Right cardiac atrium (tissue), 5 donors: ENCODE results near the gene FHIT. TPM values are rescaled to one million over a fixed set of nuclear protein-coding genes. Genes with fewer than 3 reads are reported as not detected.

Experiments
- ATAC-seq, 2 donors: fragments of 200-7000 bp; cut with Tn5 transposase; one replicate each; pipeline versions ENCODE4 v1.8.0 to v1.9.1; 2020; ENCODE audit warnings: moderate library complexity in 2 of 2, mild to moderate bottlenecking in 1 of 2
- DNase-seq, 3 donors: peaks; one replicate each; pipeline ENCODE4 v3.0.0-alpha.2; 2020
- H3K27ac ChIP-seq: one replicate; pipeline ENCODE4 v1.5.1; 2013; ENCODE audit warnings: mild to moderate bottlenecking, low read length, control low read depth, moderate library complexity
- H3K27me3 ChIP-seq: one replicate; pipeline ENCODE4 v1.6.1; 2013; ENCODE audit not compliant: control insufficient read depth, insufficient read depth
- H3K4me1 ChIP-seq: one replicate; pipeline ENCODE4 v1.6.1; 2013; ENCODE audit warnings: low read length; ENCODE audit not compliant: control insufficient read depth, insufficient read depth
- H3K4me3 ChIP-seq: one replicate; pipeline ENCODE4 v1.5.1; 2013; ENCODE audit warnings: low read length, control low read depth
- H3K9me3 ChIP-seq: one replicate; pipeline ENCODE4 v1.6.1; 2013; ENCODE audit warnings: low read length; ENCODE audit not compliant: control insufficient read depth
- WGBS: extraction: QIAGEN DNeasy Blood & Tissue Kit; methylation state at CpG from one replicate; pipeline ENCODE4 v1.1.7; 2013; 5-methylcytosine and 5-hydroxymethylcytosine counted together
- intact Hi-C, 4 donors: fragments of 100-400 bp; cut with DNase I; formaldehyde crosslinking; loops; one replicate each; pipeline versions ENCODE4 v1.11.0 to v1.14.0; 2022 to 2023
- polyA plus RNA-seq: library from polyadenylated mRNA; stranded (reverse); fragments of 200-250 nt; gene quantifications from one replicate; pipeline ENCODE4 v1.2.3, GENCODE V29; 2013
- total RNA-seq, 4 donors: library from RNA; stranded (reverse); fragmentation: NEBNext Ultra II Directional; extraction: Animal tissue kit (Norgen Biotek cat#: 25700); gene quantifications; one replicate each; pipeline ENCODE4 v1.2.1, GENCODE V29; 2021
- donor health status: healthy with polysubstance abuse.
- donor health status: DM: no; HTN: yes; CAD: no.
- donor health status: DM: no; HTN: no; CAD: no.
- donor health status: DM: no; HTN: yes; CAD: no; lungs with severe emphysema.
- donor health status: DM: yes; HTN: yes; CAD: no.

The FHIT gene
- total and polyA plus RNA-seq, 5 donors: 16.5 to 25.8 (median 21.4) TPM

DNA sequence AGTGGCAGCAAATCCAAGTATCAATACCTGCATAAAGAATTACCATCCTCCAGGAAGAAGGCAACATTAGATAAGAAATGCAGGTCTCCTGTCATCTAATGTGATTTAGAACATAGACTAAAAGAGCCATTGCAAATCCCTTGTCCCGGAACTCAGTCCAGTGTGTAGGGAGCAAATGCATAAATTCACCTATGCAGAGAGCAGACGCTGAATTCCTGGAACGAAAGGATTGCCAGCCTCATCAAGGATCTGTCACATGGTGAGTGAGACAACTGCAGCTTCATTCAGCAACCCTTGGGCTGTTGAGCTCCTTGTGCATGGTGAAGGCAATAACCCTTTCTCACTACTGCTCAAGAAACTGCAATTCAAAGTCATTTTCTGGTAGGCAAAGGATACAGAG is 1504.7 kb downstream of the FHIT start:
- intact Hi-C loops: no loop called here
- no peaks in the 10 kb centered on the region for H3K9me3 ChIP-seq
- H3K27ac ChIP-seq: no peak overlapping the region
- no peak for ATAC-seq
- 94% methylated on average over 3 of the region's 3 CpGs for WGBS
- no peaks in the 10 kb centered on the region for H3K27me3 ChIP-seq
- no peak for DNase-seq
- no peaks in the 10 kb centered on the region for H3K4me1 ChIP-seq
- H3K4me3 ChIP-seq: no peak overlapping the region

DNA sequence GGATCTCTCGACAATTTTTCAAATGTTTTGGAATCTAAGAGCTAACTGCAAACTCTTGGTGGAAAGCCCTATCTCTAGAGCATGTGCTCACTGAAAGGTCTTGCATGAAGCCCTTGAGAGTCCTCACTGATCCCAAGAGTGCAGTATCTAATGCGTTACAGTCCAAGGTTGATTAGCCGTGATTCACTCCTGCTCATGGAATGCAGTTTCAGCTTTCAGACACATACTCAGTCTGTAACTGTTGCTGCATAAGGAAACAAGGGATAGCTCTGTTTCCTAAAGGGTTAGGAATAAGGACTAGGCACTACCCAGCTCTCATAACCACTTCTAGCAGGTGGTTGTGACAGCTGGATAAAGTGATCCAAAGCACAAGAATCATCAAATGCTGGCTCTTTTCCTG is 1514.0 kb downstream of the FHIT start:
- ATAC-seq: peak; percentile 68 to 77
- WGBS: 50% methylated on average over 3 of the region's 3 CpGs

DNA sequence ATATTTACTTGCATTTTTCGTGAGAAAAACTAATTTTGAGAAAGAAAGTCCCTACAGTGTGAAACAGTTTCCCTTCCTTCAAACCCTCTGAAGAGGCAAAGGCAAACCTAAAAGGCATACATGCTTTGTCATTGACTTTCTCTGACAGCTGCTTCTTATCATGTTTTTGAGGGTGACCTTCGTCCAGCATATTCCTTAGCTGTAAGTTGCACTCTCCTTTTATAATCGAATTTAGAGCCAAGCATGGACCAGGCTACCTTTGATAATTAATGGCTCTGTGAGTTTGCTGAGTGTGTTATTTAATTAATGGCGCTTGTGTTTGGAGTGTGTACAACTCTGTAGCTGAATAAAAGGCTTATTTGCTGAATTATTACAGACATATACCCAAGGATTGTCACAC is 1517.2 kb downstream of the FHIT start:
- intact Hi-C loops: no loop called here
- Histone ChIP-seq H3K4me3 (no peak overlapping the region), H3K4me1 (peaks cover 2% of the 10 kb centered on the region), H3K27ac (no peak overlapping the region), H3K9me3 (no peaks in the 10 kb centered on the region), H3K27me3 (no peaks in the 10 kb centered on the region)
- no peak for DNase-seq
- ATAC-seq: no peak
- WGBS: 51% methylated on average over 4 of the region's 4 CpGs

More for the DNA sequence above, 1514.0 kb downstream of the FHIT start:
- H3K9me3 ChIP-seq: no peaks in the 10 kb centered on the region
- no peak for DNase-seq
- intact Hi-C loops: no loop called here
- H3K27me3 ChIP-seq: no peaks in the 10 kb centered on the region
- peaks cover 2% of the 10 kb centered on the region for H3K4me1 ChIP-seq
- no peak overlapping the region for H3K4me3 ChIP-seq
- H3K27ac ChIP-seq: no peak overlapping the region

- Histone ChIP-seq H3K27me3 (no peaks in the 10 kb centered on the region), H3K9me3 (no peaks in the 10 kb centered on the region), H3K27ac (no peak overlapping the region), H3K4me3 (no peak overlapping the region), H3K4me1 (peaks cover 2% of the 10 kb centered on the region)
- ATAC-seq (no peak), DNase-seq (no peak)
- 83% methylated on average over 6 of the region's 6 CpGs for WGBS
- intact Hi-C loops: no loop called here
Measured at GRCh38 chr3:59733041-59733809, 1518.0 kb downstream of the FHIT start.

DNA sequence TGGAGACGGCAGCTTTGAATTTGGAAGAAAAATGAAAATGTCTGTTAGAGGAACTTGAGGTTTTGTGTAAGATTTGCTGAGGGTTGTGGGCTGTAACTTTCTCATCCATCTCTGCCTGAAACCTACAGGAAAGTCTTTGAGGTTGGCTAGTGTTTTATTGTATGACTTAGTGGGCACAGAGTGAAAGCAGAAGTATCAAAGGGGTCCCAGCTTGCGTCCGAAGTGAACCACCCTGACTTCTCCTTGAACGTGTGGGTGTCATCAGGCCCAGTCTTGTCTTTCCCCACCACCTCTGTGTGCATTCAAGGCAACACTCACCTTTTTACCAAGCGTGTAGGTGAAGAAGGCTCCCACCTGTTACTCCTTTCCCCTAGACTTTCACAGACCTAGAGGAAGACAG is 1519.3 kb downstream of the FHIT start:
- Histone ChIP-seq H3K27ac (no peak overlapping the region), H3K27me3 (no peaks in the 10 kb centered on the region), H3K9me3 (no peaks in the 10 kb centered on the region), H3K4me3 (no peak overlapping the region), H3K4me1 (no peaks in the 10 kb centered on the region)
- ATAC-seq (no peak), DNase-seq (no peak)
- intact Hi-C loops: no loop called here
- 83% methylated on average over 5 of the region's 5 CpGs for WGBS

DNA sequence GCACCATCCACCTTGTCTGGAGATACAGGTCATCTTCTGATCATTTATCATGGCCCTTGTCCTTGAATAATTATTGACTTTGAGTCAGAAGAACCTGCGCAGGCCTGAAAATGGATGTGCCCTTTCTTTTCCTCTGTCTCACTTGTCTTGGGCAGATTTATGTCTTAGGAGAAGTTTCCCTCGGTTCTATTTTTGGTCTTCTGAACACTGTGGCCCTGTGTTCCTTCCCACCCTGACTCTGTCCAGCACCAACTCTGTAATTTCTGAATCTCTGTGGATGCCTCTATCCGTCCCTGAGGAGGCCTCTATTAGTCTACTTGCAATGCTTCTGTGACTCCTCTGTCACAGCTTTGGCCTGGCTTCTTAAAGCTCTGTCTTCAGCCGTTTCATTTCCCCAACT is 1520.7 kb downstream of the FHIT start:
- intact Hi-C loops: no loop called here
- ATAC-seq: no peak

DNA sequence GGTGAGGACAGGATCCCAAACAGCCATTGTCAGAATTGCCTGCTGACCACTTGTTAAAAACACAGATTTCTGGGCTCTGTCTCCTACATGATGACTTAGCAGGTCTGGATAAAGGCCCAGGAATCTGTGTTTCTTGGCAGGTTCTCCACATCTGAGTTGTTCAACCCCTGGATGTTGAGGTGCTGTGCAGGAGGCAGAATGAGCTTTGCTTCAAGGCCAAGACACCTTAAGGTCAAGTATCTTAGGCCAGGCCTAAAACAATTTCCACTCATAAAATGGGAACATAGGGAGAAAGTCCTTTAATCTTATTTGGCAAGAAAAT is 1522.7 kb downstream of the FHIT start:
- no peak overlapping the region for H3K4me3 ChIP-seq
- no peak for ATAC-seq
- intact Hi-C loops: no loop called here
- DNase-seq: no peak
- no peaks in the 10 kb centered on the region for H3K27me3 ChIP-seq
- H3K27ac ChIP-seq: no peak overlapping the region
- H3K4me1 ChIP-seq: no peaks in the 10 kb centered on the region
- no peaks in the 10 kb centered on the region for H3K9me3 ChIP-seq

More for the DNA sequence above, 1520.7 kb downstream of the FHIT start:
- WGBS: 76% methylated on average over 4 of the region's 4 CpGs
- Histone ChIP-seq H3K4me1 (no peaks in the 10 kb centered on the region), H3K4me3 (no peak overlapping the region), H3K9me3 (no peaks in the 10 kb centered on the region), H3K27me3 (no peaks in the 10 kb centered on the region), H3K27ac (no peak overlapping the region)
- no peak for DNase-seq

DNA sequence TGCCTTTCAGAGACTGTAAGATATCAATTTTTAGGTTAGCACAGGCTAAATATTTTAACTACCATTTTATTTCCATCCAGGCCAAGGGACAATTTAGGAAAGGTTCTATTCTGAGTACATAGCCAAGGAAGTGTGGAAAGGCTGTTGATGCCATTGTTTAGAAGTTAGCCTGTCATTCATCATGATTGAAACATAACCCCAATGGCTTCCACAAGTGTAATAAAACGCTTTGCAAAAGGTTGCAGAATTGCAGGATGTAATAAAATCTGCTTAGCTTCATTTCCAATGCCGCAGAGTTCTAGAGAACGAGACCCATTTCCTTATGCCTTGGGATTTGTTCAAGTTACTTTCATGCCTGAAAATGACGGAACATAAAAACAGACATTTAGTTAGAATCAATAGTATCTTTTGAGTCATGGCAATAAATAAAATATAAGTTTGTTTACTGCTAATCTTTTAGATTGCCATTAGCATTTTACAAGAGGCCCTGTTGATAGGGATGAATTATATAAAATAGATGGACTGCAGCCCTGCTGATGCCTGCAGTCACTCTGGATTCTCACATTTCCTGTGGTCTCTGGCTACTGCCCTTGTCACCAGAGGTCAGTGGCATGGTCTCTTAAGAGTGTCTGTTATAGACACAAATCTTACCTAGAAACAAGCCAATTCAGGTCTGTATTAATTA is 1523.2 kb downstream of the FHIT start:
- Histone ChIP-seq H3K27ac (no peak overlapping the region), H3K4me1 (no peaks in the 10 kb centered on the region), H3K4me3 (no peak overlapping the region), H3K9me3 (no peaks in the 10 kb centered on the region), H3K27me3 (no peaks in the 10 kb centered on the region)
- ATAC-seq (no peak), DNase-seq (no peak)
- 88% methylated on average over 4 of the region's 4 CpGs for WGBS
- intact Hi-C loops: no loop called here

GRCh38 chr3:59726279-59726678 is 1525.0 kb downstream of the FHIT start:
- H3K27me3 ChIP-seq: no peaks in the 10 kb centered on the region
- ATAC-seq (no peak), DNase-seq (no peak)
- H3K27ac ChIP-seq: no peak overlapping the region
- intact Hi-C loops: no loop called here
- 92% methylated on average over 2 of the region's 2 CpGs for WGBS
- H3K9me3 ChIP-seq: no peaks in the 10 kb centered on the region
- H3K4me1 ChIP-seq: no peaks in the 10 kb centered on the region
- H3K4me3 ChIP-seq: no peak overlapping the region

DNA sequence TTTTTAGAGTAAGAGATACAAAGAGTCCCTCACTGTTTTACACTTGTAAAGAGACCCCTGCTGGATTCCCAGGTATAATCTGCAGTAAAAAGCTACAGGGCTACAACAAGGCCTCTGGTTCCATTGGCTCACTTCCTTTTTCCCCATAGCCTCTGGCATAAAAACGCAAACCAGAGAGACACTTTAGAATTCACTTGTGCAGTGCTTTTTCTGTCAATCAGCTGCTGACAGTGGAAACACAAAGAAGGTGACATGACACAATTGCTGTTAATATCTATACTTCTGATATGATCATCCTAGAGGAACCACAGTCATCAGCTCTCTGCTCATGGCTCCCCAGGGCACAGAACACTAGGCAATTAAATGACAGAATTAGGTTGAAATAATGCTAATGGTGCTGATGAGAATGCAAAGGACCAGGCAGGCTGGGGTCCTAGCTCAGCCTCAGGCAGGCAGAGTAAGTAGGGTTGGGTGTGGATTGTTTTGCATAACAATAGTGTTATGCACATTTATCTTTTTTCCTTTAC is 1533.5 kb downstream of the FHIT start:
- no peak overlapping the region for H3K27ac ChIP-seq
- ATAC-seq: no peak
- H3K27me3 ChIP-seq: no peaks in the 10 kb centered on the region
- no peaks in the 10 kb centered on the region for H3K4me1 ChIP-seq
- 48% methylated on average over 1 of the region's 1 CpG for WGBS
- intact Hi-C loops: no loop called here
- H3K4me3 ChIP-seq: no peak overlapping the region
- no peaks in the 10 kb centered on the region for H3K9me3 ChIP-seq
- DNase-seq: no peak

GRCh38 chr3:59714066-59714465 is 1537.2 kb downstream of the FHIT start:
- no peak for ATAC-seq
- no peak for DNase-seq
- Histone ChIP-seq H3K4me1 (no peaks in the 10 kb centered on the region), H3K27me3 (no peaks in the 10 kb centered on the region), H3K27ac (no peak overlapping the region), H3K4me3 (no peak overlapping the region), H3K9me3 (no peaks in the 10 kb centered on the region)
- intact Hi-C loops: no loop called here
- 82% methylated on average over 1 of the region's 1 CpG for WGBS
